Rectal smooth muscle tissue (tissue), 1 donor: ENCODE measurements around the gene KIAA2012.

Experiments used
- H3K27ac ChIP-seq: one replicate; pipeline ENCODE4 v1.7.0; 2013; ENCODE audit warnings: low read depth, low read length, inconsistent platforms
- H3K27me3 ChIP-seq: one replicate; pipeline ENCODE4 v1.7.0; 2013; ENCODE audit warnings: low read length; ENCODE audit not compliant: control insufficient read depth, insufficient read depth
- H3K36me3 ChIP-seq: one replicate; pipeline ENCODE4 v1.7.0; 2013; ENCODE audit warnings: low read length; ENCODE audit not compliant: control insufficient read depth, insufficient read depth
- H3K4me1 ChIP-seq: one replicate; pipeline ENCODE4 v1.7.0; 2013; ENCODE audit warnings: low read length; ENCODE audit not compliant: control insufficient read depth, insufficient read depth
- H3K4me3 ChIP-seq: one replicate; pipeline ENCODE4 v1.7.0; 2013; ENCODE audit warnings: low read length
- H3K9ac ChIP-seq: one replicate; pipeline ENCODE4 v1.7.0; 2013; ENCODE audit warnings: low read length

Gene KIAA2012

DNA sequence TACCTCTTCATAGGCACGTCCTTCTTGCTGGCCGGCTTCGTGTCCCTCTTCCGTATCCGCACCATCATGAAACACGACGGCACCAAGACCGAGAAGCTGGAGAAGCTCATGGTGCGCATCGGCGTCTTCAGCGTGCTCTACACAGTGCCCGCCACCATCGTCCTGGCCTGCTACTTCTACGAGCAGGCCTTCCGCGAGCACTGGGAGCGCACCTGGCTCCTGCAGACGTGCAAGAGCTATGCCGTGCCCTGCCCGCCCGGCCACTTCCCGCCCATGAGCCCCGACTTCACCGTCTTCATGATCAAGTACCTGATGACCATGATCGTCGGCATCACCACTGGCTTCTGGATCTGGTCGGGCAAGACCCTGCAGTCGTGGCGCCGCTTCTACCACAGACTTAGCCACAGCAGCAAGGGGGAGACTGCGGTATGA lies 37.1 kb upstream of the KIAA2012 start:
- Histone ChIP-seq H3K4me1 (peaks cover 9% of the 10 kb centered on the region), H3K4me3 (peak overlapping the region; percentile 92), H3K27ac (peak overlapping the region; percentile 97), H3K27me3 (no peaks in the 10 kb centered on the region), H3K9ac (peak overlapping the region; percentile 45), H3K36me3 (no peaks in the 10 kb centered on the region)

DNA sequence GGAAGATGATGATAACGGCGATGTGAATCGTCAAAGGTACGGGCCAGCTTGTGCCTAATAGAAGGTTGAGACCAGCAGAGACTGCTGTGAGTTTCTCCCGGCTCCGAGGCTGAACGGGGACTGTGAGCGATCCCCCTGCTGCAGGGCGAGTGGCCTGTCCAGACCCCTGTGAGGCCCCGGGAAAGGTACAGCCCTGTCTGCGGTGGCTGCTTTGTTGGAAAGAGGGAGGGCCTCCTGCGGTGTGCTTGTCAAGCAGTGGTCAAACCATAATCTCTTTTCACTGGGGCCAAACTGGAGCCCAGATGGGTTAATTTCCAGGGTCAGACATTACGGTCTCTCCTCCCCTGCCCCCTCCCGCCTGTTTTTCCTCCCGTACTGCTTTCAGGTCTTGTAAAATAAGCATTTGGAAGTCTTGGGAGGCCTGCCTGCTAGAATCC lies 36.4 kb upstream of the KIAA2012 start:
- H3K4me3 ChIP-seq: peak overlapping the region; percentile 92
- peaks cover 10% of the 10 kb centered on the region for H3K4me1 ChIP-seq
- peak overlapping the region; percentile 76 for H3K9ac ChIP-seq
- H3K27ac ChIP-seq: peak overlapping the region; percentile 97
- H3K36me3 ChIP-seq: no peaks in the 10 kb centered on the region
- no peaks in the 10 kb centered on the region for H3K27me3 ChIP-seq

DNA sequence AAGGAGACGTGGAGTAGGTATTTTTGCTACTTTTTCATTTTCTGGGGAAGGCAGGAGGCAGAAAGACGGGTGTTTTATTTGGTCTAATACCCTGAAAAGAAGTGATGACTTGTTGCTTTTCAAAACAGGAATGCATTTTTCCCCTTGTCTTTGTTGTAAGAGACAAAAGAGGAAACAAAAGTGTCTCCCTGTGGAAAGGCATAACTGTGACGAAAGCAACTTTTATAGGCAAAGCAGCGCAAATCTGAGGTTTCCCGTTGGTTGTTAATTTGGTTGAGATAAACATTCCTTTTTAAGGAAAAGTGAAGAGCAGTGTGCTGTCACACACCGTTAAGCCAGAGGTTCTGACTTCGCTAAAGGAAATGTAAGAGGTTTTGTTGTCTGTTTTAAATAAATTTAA lies 36.0 kb upstream of the KIAA2012 start:
- H3K4me1 ChIP-seq: peaks cover 10% of the 10 kb centered on the region
- peak overlapping the region; percentile 76 for H3K9ac ChIP-seq
- no peaks in the 10 kb centered on the region for H3K27me3 ChIP-seq
- peak overlapping the region; percentile 92 for H3K4me3 ChIP-seq
- peak overlapping the region; percentile 97 for H3K27ac ChIP-seq
- H3K36me3 ChIP-seq: no peaks in the 10 kb centered on the region

DNA sequence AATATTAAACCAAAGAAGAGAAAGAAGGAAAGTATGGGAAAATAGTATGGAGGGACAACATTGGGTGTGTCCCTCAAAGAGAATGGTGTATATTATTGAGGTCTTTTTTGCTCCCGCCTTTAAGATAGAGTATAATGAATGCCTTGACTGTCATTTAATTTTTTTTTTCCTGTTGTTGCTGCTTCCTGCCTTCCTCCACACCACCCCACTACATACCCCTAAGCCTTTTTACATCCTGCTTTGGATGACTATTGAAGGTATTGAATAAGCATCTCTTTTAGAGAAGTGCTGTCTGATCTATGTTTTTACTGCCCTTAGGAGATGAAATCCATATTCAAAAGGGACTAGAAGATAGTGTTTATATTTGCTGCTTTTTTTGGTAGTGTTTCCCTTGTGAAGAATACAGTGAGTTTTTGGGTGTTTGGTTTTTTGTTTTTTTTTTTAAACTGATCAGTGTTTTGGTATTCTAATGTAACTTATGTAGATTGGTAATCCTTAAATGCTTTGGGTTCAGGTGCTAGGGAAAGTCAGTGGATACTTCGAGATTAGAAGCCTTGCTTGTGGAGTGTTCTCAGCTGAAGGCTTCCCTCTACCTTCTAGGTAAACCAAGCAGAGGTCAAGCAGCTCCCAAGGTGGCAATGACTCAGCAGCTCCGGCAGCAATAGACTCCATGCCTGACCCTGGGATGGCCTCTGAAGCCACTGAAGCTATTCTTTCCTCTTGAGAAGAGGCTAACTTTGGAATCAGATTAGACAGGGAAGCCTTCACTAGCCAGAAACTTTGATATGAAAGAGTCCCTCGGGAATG lies 34.4 kb upstream of the KIAA2012 start:
- H3K27ac ChIP-seq: peak overlapping the region; percentile 97
- peaks cover 6% of the 10 kb centered on the region for H3K4me1 ChIP-seq
- no peaks in the 10 kb centered on the region for H3K27me3 ChIP-seq
- H3K9ac ChIP-seq: no peak overlapping the region
- H3K36me3 ChIP-seq: no peaks in the 10 kb centered on the region
- peak overlapping the region; percentile 26 for H3K4me3 ChIP-seq

DNA sequence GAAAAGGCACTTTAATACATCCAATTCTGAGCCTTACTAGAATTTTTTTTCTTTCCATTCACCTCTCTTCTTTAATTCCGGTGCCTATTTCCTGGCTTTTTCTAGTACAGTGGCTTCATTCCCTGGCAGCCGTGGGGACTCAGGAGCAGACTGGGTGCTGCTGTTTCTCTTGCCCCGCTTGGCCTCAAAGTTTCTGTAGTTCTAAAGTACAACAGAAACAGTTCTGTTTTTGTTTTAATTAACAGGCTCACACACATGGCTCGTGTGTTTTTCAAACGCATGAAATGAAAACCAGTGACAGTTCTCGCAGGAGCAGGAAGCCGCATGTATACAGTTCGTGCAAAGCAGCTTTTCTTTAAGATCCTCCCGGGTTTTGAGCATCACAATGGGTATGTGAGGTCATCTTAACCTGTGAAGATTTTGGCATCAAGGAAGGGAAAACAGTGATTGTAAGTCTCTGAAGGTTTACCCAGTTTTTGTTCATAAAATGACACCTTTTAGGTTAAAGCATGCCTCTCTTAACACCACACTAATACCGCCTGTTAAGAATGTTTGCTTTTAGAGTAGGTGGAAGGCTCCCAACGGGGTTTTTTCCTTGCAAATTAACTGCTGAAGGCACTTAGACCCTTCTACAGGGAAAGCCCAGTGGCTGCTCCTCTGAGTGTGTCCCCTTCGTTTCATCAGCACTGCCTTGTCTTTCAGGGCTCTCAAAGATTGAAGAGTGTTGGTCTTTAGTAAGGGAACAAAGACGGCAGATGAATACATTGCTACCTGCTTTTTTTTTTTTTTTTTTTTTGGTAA lies 33.6 kb upstream of the KIAA2012 start:
- Histone ChIP-seq H3K4me1 (peaks cover 6% of the 10 kb centered on the region), H3K27ac (peak overlapping the region; percentile 97), H3K4me3 (no peak overlapping the region), H3K27me3 (no peaks in the 10 kb centered on the region), H3K9ac (no peak overlapping the region), H3K36me3 (no peaks in the 10 kb centered on the region)

DNA sequence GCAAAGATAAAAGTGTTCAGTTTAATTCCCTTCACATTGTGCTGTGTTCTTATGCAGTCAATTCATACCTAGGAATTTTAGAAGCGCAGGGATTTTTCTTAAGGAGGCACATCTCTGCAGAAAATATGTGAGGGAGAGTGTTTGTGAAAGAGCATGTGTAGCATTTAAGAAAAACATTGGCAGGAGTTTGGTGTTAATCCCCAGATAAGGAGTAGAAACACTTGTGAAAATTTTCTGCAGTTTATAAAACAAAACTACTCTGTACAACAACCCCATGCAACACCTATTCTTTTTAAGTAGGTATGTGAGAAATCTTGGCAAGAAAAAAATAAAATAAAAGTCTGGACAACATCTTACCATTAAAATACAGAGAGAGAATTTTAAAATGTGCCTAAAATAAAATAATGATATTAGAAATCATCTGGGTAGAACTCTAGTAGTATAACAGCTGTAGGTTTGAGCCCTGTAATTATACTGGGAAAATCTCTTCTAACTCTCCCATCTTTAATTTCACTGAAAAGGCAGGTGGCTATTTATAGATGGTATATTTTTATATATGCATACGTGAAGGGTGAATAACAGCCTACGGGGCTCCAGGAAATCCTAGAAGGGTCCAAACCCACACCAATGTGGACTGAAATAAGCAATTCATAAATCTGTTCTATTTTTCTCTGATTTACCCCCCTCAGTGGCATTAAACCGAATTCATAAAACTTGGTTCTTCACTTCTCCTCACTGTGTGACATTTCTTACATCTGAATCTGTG lies 32.8 kb upstream of the KIAA2012 start:
- Histone ChIP-seq H3K27me3 (no peaks in the 10 kb centered on the region), H3K27ac (peak overlapping the region; percentile 36), H3K9ac (no peak overlapping the region), H3K4me3 (no peak overlapping the region), H3K4me1 (peaks cover 6% of the 10 kb centered on the region), H3K36me3 (no peaks in the 10 kb centered on the region)

DNA sequence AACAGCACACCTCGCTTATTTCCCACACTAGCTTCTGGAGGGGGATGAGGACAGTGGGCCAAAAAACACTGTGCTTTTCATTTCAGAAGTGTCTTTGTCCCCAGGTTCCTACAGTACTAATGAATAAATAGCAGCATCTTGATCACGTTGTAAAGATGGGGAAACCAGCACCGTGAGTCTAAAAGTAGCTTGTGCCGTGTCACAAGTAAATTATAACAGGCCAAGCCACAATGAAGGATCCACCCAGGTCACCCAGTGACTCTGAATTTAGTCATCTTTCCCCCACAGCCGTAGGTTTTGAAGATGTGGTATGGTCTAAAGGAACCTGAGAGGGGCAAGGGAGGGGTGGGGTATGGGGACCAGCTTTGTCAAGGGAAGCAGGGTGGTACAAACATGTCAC lies 30.6 kb upstream of the KIAA2012 start:
- Histone ChIP-seq H3K9ac (no peak overlapping the region), H3K36me3 (no peaks in the 10 kb centered on the region), H3K27ac (no peak overlapping the region), H3K4me1 (peaks cover 6% of the 10 kb centered on the region), H3K27me3 (no peaks in the 10 kb centered on the region), H3K4me3 (no peak overlapping the region)

DNA sequence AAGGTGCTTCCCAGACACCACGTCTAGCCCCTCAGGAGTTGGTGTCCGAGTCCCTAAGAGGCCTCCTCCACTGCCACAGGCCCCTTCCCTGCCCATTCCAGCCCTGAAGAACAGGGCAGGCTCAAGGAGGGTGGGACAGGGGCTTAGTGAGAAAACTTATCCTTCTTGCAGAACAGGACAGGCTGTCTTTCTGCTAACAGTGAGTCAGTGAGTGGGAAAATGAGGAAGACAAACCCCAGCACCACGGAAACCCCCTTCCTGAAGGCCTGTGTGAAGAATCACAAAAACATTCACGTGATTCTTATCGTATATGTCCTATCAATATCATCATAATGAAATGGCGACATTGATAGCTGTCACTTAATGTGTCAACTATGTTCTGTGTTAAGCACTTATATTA lies 29.6 kb upstream of the KIAA2012 start:
- Histone ChIP-seq H3K4me1 (peaks cover 6% of the 10 kb centered on the region), H3K9ac (no peak overlapping the region), H3K4me3 (no peak overlapping the region), H3K27ac (no peak overlapping the region), H3K36me3 (no peaks in the 10 kb centered on the region), H3K27me3 (no peaks in the 10 kb centered on the region)

DNA sequence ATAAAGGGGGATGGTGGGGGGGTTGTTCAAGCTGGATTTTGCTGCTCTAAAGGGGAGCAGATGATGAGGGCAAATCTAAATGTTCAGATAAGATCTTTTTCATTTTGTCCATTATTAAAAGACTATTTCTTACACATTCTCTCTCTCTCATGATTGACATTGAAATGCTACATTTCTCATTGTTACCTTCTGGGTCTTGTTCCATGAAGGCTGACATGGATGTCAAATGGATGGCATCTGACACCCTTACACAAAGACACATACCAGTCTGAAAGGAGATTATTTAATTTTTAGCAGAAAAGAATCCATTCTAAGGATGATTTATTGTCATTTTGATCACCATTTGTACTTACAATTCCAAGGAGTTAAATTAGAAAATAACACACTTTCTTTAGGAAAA lies 28.3 kb upstream of the KIAA2012 start:
- Histone ChIP-seq H3K4me1 (peaks cover 3% of the 10 kb centered on the region), H3K4me3 (no peak overlapping the region), H3K9ac (no peak overlapping the region), H3K36me3 (no peaks in the 10 kb centered on the region), H3K27ac (no peak overlapping the region), H3K27me3 (no peaks in the 10 kb centered on the region)

DNA sequence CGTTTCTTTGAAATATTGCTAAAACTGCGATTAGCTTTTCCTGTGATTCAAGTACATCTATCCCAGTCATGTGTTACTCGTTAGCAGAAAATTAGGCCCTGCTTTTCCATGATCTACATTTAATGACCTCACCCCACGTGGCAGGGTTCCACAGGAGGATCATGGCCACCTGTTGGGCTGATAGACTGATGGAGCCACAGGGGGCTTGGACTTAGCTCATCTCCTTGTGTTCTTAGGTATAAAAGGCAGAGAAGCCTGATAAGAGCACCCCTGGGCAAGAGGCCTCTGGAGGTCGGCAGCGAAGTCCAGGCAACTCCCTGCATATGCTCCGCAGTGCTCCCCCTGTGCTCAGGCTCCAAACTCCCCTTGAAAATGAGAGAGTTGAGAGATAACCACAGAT lies 26.5 kb upstream of the KIAA2012 start:
- Histone ChIP-seq H3K27me3 (no peaks in the 10 kb centered on the region), H3K4me3 (no peak overlapping the region), H3K27ac (no peak overlapping the region), H3K36me3 (no peaks in the 10 kb centered on the region), H3K4me1 (no peaks in the 10 kb centered on the region), H3K9ac (no peak overlapping the region)

DNA sequence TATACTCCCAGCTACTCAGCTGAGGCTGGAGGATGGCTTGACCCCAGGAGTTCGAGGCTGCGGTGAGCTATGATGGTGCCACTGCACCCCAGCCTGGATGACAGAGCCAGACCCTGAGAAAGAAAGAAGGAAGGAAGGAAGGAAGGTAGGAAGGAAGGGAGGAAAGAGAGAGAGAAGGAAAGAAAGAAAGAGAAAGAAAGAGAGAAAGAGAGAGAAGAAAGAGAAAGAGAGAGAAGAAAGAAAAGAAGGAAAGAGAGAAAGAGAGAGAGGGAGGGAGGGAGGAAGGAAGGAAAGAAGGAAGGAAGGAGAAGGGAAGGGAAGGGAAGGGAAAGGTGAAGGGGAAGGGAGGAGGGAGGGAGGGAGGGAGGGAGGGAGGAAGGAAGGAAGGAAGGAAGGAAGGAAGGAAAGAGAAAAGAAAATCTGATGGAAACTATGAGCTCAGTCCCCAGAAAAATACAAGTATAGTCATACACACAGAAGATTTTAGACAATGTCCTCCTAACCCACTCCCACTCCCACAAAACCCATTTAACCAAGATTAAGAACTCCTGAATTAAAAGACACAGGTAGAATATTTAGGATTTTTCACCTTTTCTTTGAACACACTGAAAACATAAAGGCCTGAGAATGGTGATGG lies 23.8 kb upstream of the KIAA2012 start:
- no peaks in the 10 kb centered on the region for H3K36me3 ChIP-seq
- H3K27me3 ChIP-seq: no peaks in the 10 kb centered on the region
- no peaks in the 10 kb centered on the region for H3K4me1 ChIP-seq
- no peak overlapping the region for H3K27ac ChIP-seq
- no peak overlapping the region for H3K9ac ChIP-seq
- no peak overlapping the region for H3K4me3 ChIP-seq

DNA sequence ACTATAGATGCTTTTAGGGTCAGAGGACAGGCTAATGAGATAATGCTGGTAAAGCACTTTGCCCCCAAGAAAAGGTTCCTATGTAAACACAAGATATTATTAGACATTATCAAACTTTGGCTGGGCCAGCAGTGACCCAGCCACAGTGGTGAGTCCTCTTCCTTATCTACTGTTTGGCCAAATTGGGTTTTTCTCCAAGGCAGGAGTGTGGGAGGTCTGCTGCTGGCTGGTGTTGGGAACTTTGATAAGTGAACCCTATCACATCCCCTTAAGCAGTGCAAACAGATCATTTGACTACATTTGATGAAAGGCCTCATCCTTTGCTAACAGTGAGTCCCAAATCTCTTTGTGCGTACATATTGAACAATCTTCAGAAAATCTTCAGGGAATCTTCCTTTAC lies 23.2 kb upstream of the KIAA2012 start:
- H3K27ac ChIP-seq: no peak overlapping the region
- H3K9ac ChIP-seq: no peak overlapping the region
- no peaks in the 10 kb centered on the region for H3K27me3 ChIP-seq
- no peak overlapping the region for H3K4me3 ChIP-seq
- no peaks in the 10 kb centered on the region for H3K36me3 ChIP-seq
- H3K4me1 ChIP-seq: no peaks in the 10 kb centered on the region
